GM19467 (cell line): ENCODE measurements around the gene ANKRD10.

ENCODE experiments used
- ATAC-seq: cut with Tn5 transposase; IDR thresholded peaks from one replicate; pipeline ENCODE4 v1.9.1; 2021; ENCODE audit warnings: mild to moderate bottlenecking, moderate library complexity; ENCODE audit not compliant: unreplicated experiment

The ANKRD10 gene

GRCh38 chr13:110944968-110945927 lies 30.4 kb upstream of the ANKRD10 start:
- ATAC-seq: no peak

GRCh38 chr13:110944121-110944967 lies 29.5 kb upstream of the ANKRD10 start:
- ATAC-seq: no peak

GRCh38 chr13:110942248-110942981 lies 27.5 kb upstream of the ANKRD10 start:
- ATAC-seq: no peak

- ATAC-seq: no peak
Observed at GRCh38 chr13:110938662-110939421, 24.0 kb upstream of the ANKRD10 start.

GRCh38 chr13:110937511-110938285 lies 22.8 kb upstream of the ANKRD10 start:
- no peak for ATAC-seq

- ATAC-seq: no peak
Observed at GRCh38 chr13:110936519-110936918, 21.6 kb upstream of the ANKRD10 start.

- no peak for ATAC-seq
Observed at GRCh38 chr13:110932588-110932987, 17.7 kb upstream of the ANKRD10 start.

GRCh38 chr13:110929104-110929777 lies 14.4 kb upstream of the ANKRD10 start:
- no peak for ATAC-seq

GRCh38 chr13:110925023-110925612 lies 10.2 kb upstream of the ANKRD10 start:
- ATAC-seq: no peak

- ATAC-seq: no peak
Observed at GRCh38 chr13:110924639-110924934, 9.7 kb upstream of the ANKRD10 start.

- no peak for ATAC-seq
Observed at GRCh38 chr13:110923777-110924638, 9.1 kb upstream of the ANKRD10 start.

- no peak for ATAC-seq
Observed at GRCh38 chr13:110923086-110923485, 8.2 kb upstream of the ANKRD10 start.

- no peak for ATAC-seq
Observed at GRCh38 chr13:110922506-110922905, 7.6 kb upstream of the ANKRD10 start.

GRCh38 chr13:110921695-110922094 lies 6.8 kb upstream of the ANKRD10 start:
- ATAC-seq: no peak

GRCh38 chr13:110921209-110921608 lies 6.3 kb upstream of the ANKRD10 start:
- ATAC-seq: no peak

GRCh38 chr13:110920038-110920437 lies 5.2 kb upstream of the ANKRD10 start:
- ATAC-seq: no peak

- no peak for ATAC-seq
Observed at GRCh38 chr13:110916301-110917142, 1.7 kb upstream of the ANKRD10 start.
